HUES6 (cell line): ENCODE measurements around the gene SEMA4D.
"Not testable (repeated sequence)": the region's sequence is repeated elsewhere in the genome, so short reads cannot be mapped to it uniquely, and the experiment has no call there.

ENCODE experiments used
- H3K27ac ChIP-seq: 2 replicates; pipeline ENCODE4 v1.7.0; 2013; ENCODE audit warnings: low read depth, mild to moderate bottlenecking, low read length, inconsistent platforms
- H3K27me3 ChIP-seq: 2 replicates; pipeline ENCODE4 v1.6.1; 2013; ENCODE audit warnings: low read length; ENCODE audit not compliant: control insufficient read depth, insufficient read depth
- H3K36me3 ChIP-seq: 2 replicates; pipeline ENCODE4 v1.6.1; 2013; ENCODE audit warnings: low read length; ENCODE audit not compliant: control insufficient read depth, insufficient read depth
- H3K4me1 ChIP-seq: 2 replicates; pipeline ENCODE4 v1.6.1; 2013; ENCODE audit warnings: low read length; ENCODE audit not compliant: control insufficient read depth, insufficient read depth
- H3K4me3 ChIP-seq: 2 replicates; pipeline ENCODE4 v1.5.1; 2013; ENCODE audit warnings: low read depth, low read length
- H3K9ac ChIP-seq: one replicate; pipeline ENCODE4 v1.6.1; 2013; ENCODE audit warnings: mild to moderate bottlenecking, low read length
- H3K9me3 ChIP-seq: 2 replicates; pipeline ENCODE4 v1.6.1; 2013; ENCODE audit warnings: low read depth, low read length; ENCODE audit not compliant: control insufficient read depth, insufficient read depth

Gene SEMA4D

GRCh38 chr9:89379508-89380115, 118.3 kb downstream of the SEMA4D start:
- Histone ChIP-seq H3K9me3 (no peaks in the 10 kb centered on the region), H3K27ac (no peak overlapping the region), H3K36me3 (peaks cover 58% of the 10 kb centered on the region), H3K4me1 (no peaks in the 10 kb centered on the region; the same call in 1 of the 2 replicates), H3K4me3 (no peak overlapping the region), H3K9ac (no peak overlapping the region), H3K27me3 (no peaks in the 10 kb centered on the region)

GRCh38 chr9:89379031-89379430, 118.9 kb downstream of the SEMA4D start:
- no peaks in the 10 kb centered on the region for H3K9me3 ChIP-seq
- H3K36me3 ChIP-seq, result peaks cover 53% of the 10 kb centered on the region
- no peak overlapping the region for H3K9ac ChIP-seq
- no peak overlapping the region for H3K27ac ChIP-seq
- no peak overlapping the region for H3K4me3 ChIP-seq
- no peaks in the 10 kb centered on the region for H3K27me3 ChIP-seq
- no peaks in the 10 kb centered on the region; the same call in 1 of the 2 replicates for H3K4me1 ChIP-seq

- Histone ChIP-seq H3K9me3 (no peaks in the 10 kb centered on the region), H3K27me3 (no peaks in the 10 kb centered on the region), H3K27ac (no peak overlapping the region), H3K4me1 (no peaks in the 10 kb centered on the region; the same call in 1 of the 2 replicates), H3K36me3 (peaks cover 49% of the 10 kb centered on the region), H3K4me3 (no peak overlapping the region), H3K9ac (no peak overlapping the region)
Measured at GRCh38 chr9:89378541-89378940, 119.4 kb downstream of the SEMA4D start.

- no peak overlapping the region for H3K9ac ChIP-seq
- H3K4me1 ChIP-seq, result no peaks in the 10 kb centered on the region; the same call in 1 of the 2 replicates
- H3K36me3 ChIP-seq, result peaks cover 40% of the 10 kb centered on the region
- H3K27me3 ChIP-seq, result no peaks in the 10 kb centered on the region
- no peak overlapping the region for H3K4me3 ChIP-seq
- no peak overlapping the region for H3K27ac ChIP-seq
- H3K9me3 ChIP-seq, result no peaks in the 10 kb centered on the region
Measured at GRCh38 chr9:89377411-89377810, 120.5 kb downstream of the SEMA4D start.

- H3K36me3 ChIP-seq, result peaks cover 36% of the 10 kb centered on the region
- H3K27ac ChIP-seq, result no peak overlapping the region
- H3K9me3 ChIP-seq, result no peaks in the 10 kb centered on the region
- no peak overlapping the region for H3K9ac ChIP-seq
- H3K27me3 ChIP-seq, result no peaks in the 10 kb centered on the region
- H3K4me3 ChIP-seq, result no peak overlapping the region
- H3K4me1 ChIP-seq, result no peaks in the 10 kb centered on the region; the same call in 1 of the 2 replicates
Measured at GRCh38 chr9:89376741-89377351, 121.1 kb downstream of the SEMA4D start.

- Histone ChIP-seq H3K36me3 (peaks cover 35% of the 10 kb centered on the region), H3K4me3 (no peak overlapping the region), H3K9ac (no peak overlapping the region), H3K27me3 (no peaks in the 10 kb centered on the region), H3K27ac (no peak overlapping the region), H3K4me1 (no peaks in the 10 kb centered on the region; the same call in 1 of the 2 replicates), H3K9me3 (no peaks in the 10 kb centered on the region)
Measured at GRCh38 chr9:89376286-89376685, 121.6 kb downstream of the SEMA4D start.

GRCh38 chr9:89375191-89375760, 122.6 kb downstream of the SEMA4D start:
- Histone ChIP-seq H3K9me3 (no peaks in the 10 kb centered on the region), H3K36me3 (peaks cover 30% of the 10 kb centered on the region), H3K27me3 (no peaks in the 10 kb centered on the region), H3K9ac (no peak overlapping the region), H3K27ac (no peak overlapping the region), H3K4me3 (no peak overlapping the region), H3K4me1 (no peaks in the 10 kb centered on the region; the same call in 1 of the 2 replicates)

GRCh38 chr9:89374176-89374575, 123.7 kb downstream of the SEMA4D start:
- Histone ChIP-seq H3K4me1 (no peaks in the 10 kb centered on the region; the same call in 1 of the 2 replicates), H3K9ac (no peak overlapping the region), H3K36me3 (peaks cover 24% of the 10 kb centered on the region)

GRCh38 chr9:89372979-89373378, 124.9 kb downstream of the SEMA4D start:
- H3K27ac ChIP-seq, result no peak overlapping the region
- no peaks in the 10 kb centered on the region for H3K9me3 ChIP-seq
- H3K4me1 ChIP-seq, result no peaks in the 10 kb centered on the region; the same call in 1 of the 2 replicates
- H3K4me3 ChIP-seq, result no peak overlapping the region
- no peak overlapping the region for H3K9ac ChIP-seq
- H3K27me3 ChIP-seq, result no peaks in the 10 kb centered on the region
- peaks cover 14% of the 10 kb centered on the region for H3K36me3 ChIP-seq

More at GRCh38 chr9:89374176-89374575, 123.7 kb downstream of the SEMA4D start:
- H3K9me3 ChIP-seq, result no peaks in the 10 kb centered on the region
- H3K27me3 ChIP-seq, result no peaks in the 10 kb centered on the region
- H3K4me3 ChIP-seq, result no peak overlapping the region
- H3K27ac ChIP-seq, result no peak overlapping the region

GRCh38 chr9:89372230-89372816, 125.6 kb downstream of the SEMA4D start:
- Histone ChIP-seq H3K4me1 (no peaks in the 10 kb centered on the region; the same call in 1 of the 2 replicates), H3K4me3 (no peak overlapping the region), H3K36me3 (peaks cover 10% of the 10 kb centered on the region), H3K9ac (no peak overlapping the region), H3K9me3 (no peaks in the 10 kb centered on the region), H3K27me3 (no peaks in the 10 kb centered on the region), H3K27ac (no peak overlapping the region)

GRCh38 chr9:89371791-89372190, 126.1 kb downstream of the SEMA4D start:
- not testable (repeated sequence) for H3K9ac ChIP-seq, H3K4me3 ChIP-seq, H3K9me3 ChIP-seq, H3K36me3 ChIP-seq, H3K4me1 ChIP-seq, H3K27me3 ChIP-seq, H3K27ac ChIP-seq
